ENCODE results near the gene SORL1-AS1.
"Not testable (repeated sequence)": the region's sequence is repeated elsewhere in the genome, so short reads cannot be mapped to it uniquely, and the experiment has no call there.

Gene SORL1-AS1

GRCh38 chr11:121452609-121453150 is at the start of gene SORL1-AS1:
Gene SORL1-AS1 (minus strand): TSS chr11:121452967.
- DNase-seq: no peak

GRCh38 chr11:121500717-121501116 is 48.0 kb upstream of the SORL1-AS1 start:
- no peak for DNase-seq

GRCh38 chr11:121500275-121500674 is 47.5 kb upstream of the SORL1-AS1 start:
- DNase-seq: no peak

- DNase-seq: no peak
Observed at GRCh38 chr11:121499405-121499804, 46.6 kb upstream of the SORL1-AS1 start.

- no peak for DNase-seq
Observed at GRCh38 chr11:121497176-121497998, 44.6 kb upstream of the SORL1-AS1 start.

- DNase-seq: no peak
Observed at GRCh38 chr11:121494355-121495099, 41.8 kb upstream of the SORL1-AS1 start.

GRCh38 chr11:121489823-121490222 is 37.1 kb upstream of the SORL1-AS1 start:
- DNase-seq: no peak

- no peak for DNase-seq
Observed at GRCh38 chr11:121488641-121489040, 35.9 kb upstream of the SORL1-AS1 start.

GRCh38 chr11:121488170-121488569 is 35.4 kb upstream of the SORL1-AS1 start:
- DNase-seq: no peak

- no peak for DNase-seq
Observed at GRCh38 chr11:121487191-121487590, 34.4 kb upstream of the SORL1-AS1 start.

GRCh38 chr11:121486054-121486453 is 33.3 kb upstream of the SORL1-AS1 start:
- no peak for DNase-seq

GRCh38 chr11:121485216-121485615 is 32.4 kb upstream of the SORL1-AS1 start:
- no peak for DNase-seq

GRCh38 chr11:121483805-121484480 is 31.2 kb upstream of the SORL1-AS1 start:
- DNase-seq: no peak

- no peak for DNase-seq
Observed at GRCh38 chr11:121482231-121483129, 29.7 kb upstream of the SORL1-AS1 start.

- DNase-seq: not testable (repeated sequence)
Observed at GRCh38 chr11:121481484-121482230, 28.9 kb upstream of the SORL1-AS1 start.

GRCh38 chr11:121479698-121480238 is 27.0 kb upstream of the SORL1-AS1 start:
- no peak for DNase-seq

- DNase-seq: no peak
Observed at GRCh38 chr11:121478895-121479697, 26.3 kb upstream of the SORL1-AS1 start.

GRCh38 chr11:121478226-121478894 is 25.6 kb upstream of the SORL1-AS1 start:
- no peak for DNase-seq

- DNase-seq: no peak
Observed at GRCh38 chr11:121476379-121477032, 23.7 kb upstream of the SORL1-AS1 start.
